ENCODE results near the gene RALGDS. TPM values are rescaled to one million over a fixed set of nuclear protein-coding genes. Genes with fewer than 3 reads are reported as not detected.

Gene RALGDS
- total RNA-seq, 4 donors from 2014 or later = 14.1 to 67.9 (median 30.3) TPM

GRCh38 chr9:133107961-133108793 is 12.9 kb downstream of the RALGDS start:
- Histone ChIP-seq H3K4me3 (no peak overlapping the region), H3K4me1 (peaks cover 0 to under 1% of the 10 kb centered on the region in 2 donors), H3K9me3 (no peaks in the 10 kb centered on the region), H3K36me3 (no peaks in the 10 kb centered on the region), H3K27ac (no peak overlapping the region), H3K27me3 (no peaks in the 10 kb centered on the region)
- DNase-seq = peak in 1 of 2 donors; percentile 11
- intact Hi-C loops (cut with DNase I; ENCODE audit: low total_unique reads) = no loop called here
- TF ChIP-seq CTCF (IDR thresholded peaks at IDR 0.05) (no peak), POLR2A (IDR thresholded peaks at IDR 0.05) (no peak)

- intact Hi-C loops (cut with DNase I; ENCODE audit: low total_unique reads) = no loop called here
- no peak overlapping the region for H3K4me3 ChIP-seq
- no peaks in the 10 kb centered on the region for H3K4me1 ChIP-seq
- peak in 1 of 2 donors; percentile 10 for DNase-seq
- H3K27ac ChIP-seq = no peak overlapping the region
- H3K36me3 ChIP-seq = no peaks in the 10 kb centered on the region
- H3K9me3 ChIP-seq = no peaks in the 10 kb centered on the region
- TF ChIP-seq CTCF (IDR thresholded peaks at IDR 0.05) (no peak), POLR2A (IDR thresholded peaks at IDR 0.05) (no peak)
- no peaks in the 10 kb centered on the region for H3K27me3 ChIP-seq
These were observed 13.8 kb downstream of the RALGDS start for GRCh38 chr9:133107245-133107722.

GRCh38 chr9:133106511-133107244 is 14.4 kb downstream of the RALGDS start:
- intact Hi-C loops (cut with DNase I; ENCODE audit: low total_unique reads) = no loop called here
- Histone ChIP-seq H3K9me3 (no peaks in the 10 kb centered on the region), H3K27me3 (no peaks in the 10 kb centered on the region), H3K4me1 (no peaks in the 10 kb centered on the region), H3K4me3 (no peak overlapping the region), H3K27ac (no peak overlapping the region), H3K36me3 (no peaks in the 10 kb centered on the region)
- peak; percentile 9 to 12 for DNase-seq
- TF ChIP-seq CTCF (IDR thresholded peaks at IDR 0.05) = no peak
- TF ChIP-seq POLR2A (IDR thresholded peaks at IDR 0.05) = no peak

- no peaks in the 10 kb centered on the region for H3K4me1 ChIP-seq
- intact Hi-C loops (cut with DNase I; ENCODE audit: low total_unique reads) = no loop called here
- no peaks in the 10 kb centered on the region for H3K9me3 ChIP-seq
- no peak overlapping the region for H3K27ac ChIP-seq
- H3K4me3 ChIP-seq = no peak overlapping the region
- peak; percentile 8 to 11 for DNase-seq
- TF ChIP-seq CTCF (IDR thresholded peaks at IDR 0.05) = no peak
- TF ChIP-seq POLR2A (IDR thresholded peaks at IDR 0.05) = no peak
- no peaks in the 10 kb centered on the region for H3K36me3 ChIP-seq
- H3K27me3 ChIP-seq = no peaks in the 10 kb centered on the region
These were observed 15.6 kb downstream of the RALGDS start for GRCh38 chr9:133105461-133105770.
